H1 (cell line): Measurements from ENCODE around the gene SOS1. TPM values are rescaled to one million over a fixed set of nuclear protein-coding genes. Genes with fewer than 3 reads are reported as not detected.
A peak's percentile ranks its signal among the peaks of the same experiment; 100 is the strongest.

Source experiments
- CTCF ChIA-PET: fragments of 300-600 bp; sonication (Branson Sonifier 250); formaldehyde crosslinking; loops from one replicate; lab custom pipeline; 2021; ENCODE audit not compliant: partially characterized antibody; lab: Charles Lee
- POLR2A ChIA-PET: fragments of 300-600 bp; sonication (Branson Sonifier 250); formaldehyde crosslinking; loops from one replicate; lab custom pipeline; 2021; ENCODE audit warnings: inconsistent platforms; ENCODE audit not compliant: partially characterized antibody; lab: Charles Lee
- DNase-seq, 2 experiments: peaks; one replicate each; pipeline versions ENCODE4 v3.0.0 to v3.0.0-alpha.2; 2010 to 2022; ENCODE audit warnings: low spot score in 2 of 2, low read depth in 1 of 2, mixed read lengths in 1 of 2
- FAIRE-seq: peaks from 2 replicates; lab custom pipeline; 2011; peaks lifted over from hg19 to GRCh38; lab: Jason Lieb, UNC
- H2AFZ ChIP-seq: 2 replicates; pipeline ENCODE4 v1.8.1; 2012; ENCODE audit warnings: low read length, inconsistent platforms
- H2AK5ac ChIP-seq: 2 replicates; pipeline ENCODE4 v1.6.1; 2013; ENCODE audit warnings: low read depth, low read length
- H2BK120ac ChIP-seq: replicated peaks from 2 replicates; pipeline ENCODE3; 2013; ENCODE audit warnings: low read depth, low read length, inconsistent platforms
- H2BK12ac ChIP-seq: 2 replicates; pipeline ENCODE4 v1.6.1; 2013; ENCODE audit warnings: low read depth, low read length
- H2BK15ac ChIP-seq: 2 replicates; pipeline ENCODE4 v1.6.1; 2013; ENCODE audit warnings: low read length
- H2BK20ac ChIP-seq: 2 replicates; pipeline ENCODE4 v1.6.1; 2013; ENCODE audit warnings: low read length
- H2BK5ac ChIP-seq: 2 replicates; pipeline ENCODE4 v1.6.1; 2013; ENCODE audit warnings: low read depth, low read length
- H3K14ac ChIP-seq: 2 replicates; pipeline ENCODE4 v1.6.1; 2013; ENCODE audit warnings: inconsistent platforms; ENCODE audit not compliant: insufficient read length
- H3K18ac ChIP-seq: 2 replicates; pipeline ENCODE4 v1.6.1; 2013; ENCODE audit warnings: low read length; ENCODE audit errors: extremely low read depth
- H3K23ac ChIP-seq: 2 replicates; pipeline ENCODE4 v1.6.1; 2013; ENCODE audit warnings: inconsistent platforms; ENCODE audit not compliant: insufficient read length
- H3K23me2 ChIP-seq: 2 replicates; pipeline ENCODE4 v1.6.1; 2013; ENCODE audit warnings: low read depth, low read length
- H3K27ac ChIP-seq: 2 replicates; pipeline ENCODE4 v1.6.1; 2011; ENCODE audit warnings: low read depth, low read length, inconsistent platforms
- H3K27me3 ChIP-seq, 4 experiments: replicated peaks in 1 of 4; 1 replicate in 1 of 4; 2 replicates in 3 of 4; pipeline versions ENCODE4 v1.6.1 to v1.8.1; 2011 to 2013; ENCODE audit warnings: low read length in 3 of 4, mild to moderate bottlenecking in 3 of 4, inconsistent platforms in 2 of 4, mixed read lengths in 2 of 4, moderate library complexity in 1 of 4; ENCODE audit not compliant: control insufficient read depth in 3 of 4, insufficient read depth in 3 of 4; ENCODE audit errors: extremely low read depth in 1 of 4
- H3K36me3 ChIP-seq, 4 experiments: 2 replicates each; pipeline versions ENCODE4 v1.6.1 to v1.8.1; 2011 to 2013; ENCODE audit warnings: mild to moderate bottlenecking in 4 of 4, low read length in 3 of 4, moderate library complexity in 2 of 4, control low read depth in 1 of 4, inconsistent platforms in 1 of 4; ENCODE audit not compliant: insufficient read depth in 4 of 4, control insufficient read depth in 2 of 4
- H3K4ac ChIP-seq: replicated peaks from 2 replicates; pipeline ENCODE3; 2013; ENCODE audit warnings: low read length, low read depth, mixed read lengths, inconsistent platforms; ENCODE audit not compliant: insufficient read length
- H3K4me1 ChIP-seq, 4 experiments: replicated peaks in 1 of 4; 1 replicate in 1 of 4; 2 replicates in 3 of 4; pipeline versions ENCODE4 v1.6.1 to v1.8.1; 2011 to 2013; ENCODE audit warnings: low read length in 3 of 4, inconsistent platforms in 2 of 4, mixed read lengths in 1 of 4; ENCODE audit not compliant: insufficient read depth in 4 of 4, control insufficient read depth in 3 of 4
- H3K4me2 ChIP-seq, 2 experiments: 2 replicates each; pipeline versions ENCODE4 v1.6.1 to v1.8.1; 2011 to 2013; ENCODE audit warnings: low read depth in 2 of 2, low read length in 2 of 2, control low read depth in 1 of 2, inconsistent platforms in 1 of 2, mild to moderate bottlenecking in 1 of 2; ENCODE audit not compliant: insufficient read depth in 1 of 2
- H3K4me3 ChIP-seq, 4 experiments: fragments of 200-600, 300-600 bp in 1 of 4; sonication (generic), shearing (Covaris generic), sonication (Bioruptor Twin) in 1 of 4; 2 replicates each; pipeline versions ENCODE4 v1.5.1 to v1.8.1; 2011 to 2016; ENCODE audit warnings: low read length in 4 of 4, low read depth in 3 of 4, control low read depth in 2 of 4, inconsistent platforms in 2 of 4, mild to moderate bottlenecking in 2 of 4, mixed read lengths in 1 of 4, moderate library complexity in 1 of 4; ENCODE audit not compliant: insufficient read depth in 2 of 4; ENCODE audit errors: extremely low read depth in 1 of 4
- H3K56ac ChIP-seq: replicated peaks from 2 replicates; pipeline ENCODE3; 2013; ENCODE audit warnings: low read depth, mild to moderate bottlenecking, mixed read lengths, low read length, inconsistent platforms; ENCODE audit not compliant: insufficient read length
- H3K79me1 ChIP-seq: 2 replicates; pipeline ENCODE4 v1.6.1; 2013; ENCODE audit warnings: low read depth, low read length, control low read depth
- H3K79me2 ChIP-seq, 2 experiments: 2 replicates each; pipeline versions ENCODE4 v1.6.1 to v1.8.1; 2012 to 2013; ENCODE audit warnings: low read length in 2 of 2, mild to moderate bottlenecking in 2 of 2, inconsistent platforms in 1 of 2; ENCODE audit not compliant: insufficient read depth in 2 of 2, control insufficient read depth in 1 of 2
- H3K9ac ChIP-seq, 4 experiments: replicated peaks in 1 of 4; 1 replicate in 1 of 4; 2 replicates in 3 of 4; pipeline versions ENCODE4 v1.6.1 to v1.8.1; 2011 to 2013; ENCODE audit warnings: low read depth in 3 of 4, low read length in 3 of 4, control low read depth in 2 of 4, mild to moderate bottlenecking in 2 of 4, moderate library complexity in 2 of 4, inconsistent platforms in 1 of 4; ENCODE audit errors: extremely low read depth in 1 of 4
- H3K9me3 ChIP-seq, 2 experiments: 2 replicates each; pipeline versions ENCODE4 v1.6.1 to v1.8.1; 2012 to 2013; ENCODE audit warnings: mild to moderate bottlenecking in 2 of 2, moderate library complexity in 2 of 2, control low read depth in 1 of 2, inconsistent platforms in 1 of 2, low read depth in 1 of 2, low read length in 1 of 2, mixed read lengths in 1 of 2; ENCODE audit not compliant: insufficient read depth in 2 of 2
- H4K20me1 ChIP-seq, 2 experiments: replicated peaks in 1 of 2; 2 replicates each; pipeline versions ENCODE3 to v1.8.1; 2011 to 2013; ENCODE audit warnings: inconsistent platforms in 2 of 2, low read length in 2 of 2, mild to moderate bottlenecking in 1 of 2; ENCODE audit not compliant: insufficient read depth in 2 of 2, control insufficient read depth in 1 of 2
- H4K5ac ChIP-seq: 2 replicates; pipeline ENCODE4 v1.6.1; 2013; ENCODE audit warnings: low read length, low read depth, mixed read lengths, inconsistent platforms; ENCODE audit not compliant: insufficient read length
- H4K8ac ChIP-seq: 2 replicates; pipeline ENCODE4 v1.8.0; 2013; ENCODE audit warnings: mild to moderate bottlenecking, moderate library complexity, low read length, inconsistent platforms; ENCODE audit not compliant: insufficient read depth; ENCODE audit errors: extremely low read depth
- H4K91ac ChIP-seq: replicated peaks from 2 replicates; pipeline ENCODE3; 2013; ENCODE audit warnings: low read length, mixed read lengths, inconsistent platforms; ENCODE audit not compliant: insufficient read length
- ASH2L ChIP-seq: fragments of 200-600, 300-600 bp; sonication (generic); IDR thresholded peaks from one replicate; pipeline ENCODE4 v1.7.1; 2017; ENCODE audit warnings: low read length
- PHF8 ChIP-seq: fragments of 200-600 bp; sonication (generic); conservative IDR thresholded peaks from 2 replicates; pipeline ENCODE4 v1.7.1; 2012; ENCODE audit warnings: low read depth, mild to moderate bottlenecking, inconsistent platforms, low read length, moderate library complexity
- RAD21 ChIP-seq, 2 experiments: IDR thresholded peaks in 1 of 2; conservative IDR thresholded peaks in 1 of 2; 2 replicates each; pipeline ENCODE4 v1.6.1; 2011; ENCODE audit warnings: low read depth in 2 of 2, low read length in 2 of 2, improper control_type of control experiment in 1 of 2, inconsistent platforms in 1 of 2, mild to moderate bottlenecking in 1 of 2, moderate library complexity in 1 of 2
- WGBS, 2 experiments: shearing (Covaris generic) in 1 of 2; methylation state at CpG; one replicate each; pipeline versions ENCODE4 v1.1.6 to v1.1.7; 2013 to 2015; ENCODE audit warnings: low lambda C conversion rate in 2 of 2, mixed read lengths in 2 of 2, inconsistent platforms in 1 of 2, low coverage in 1 of 2, missing lambda C conversion rate in 1 of 2; ENCODE audit not compliant: insufficient replicate concordance in 2 of 2, insufficient coverage in 1 of 2, insufficient read length in 1 of 2; ENCODE audit errors: extremely low coverage in 1 of 2, missing lambda C conversion rate in 1 of 2; 5-methylcytosine and 5-hydroxymethylcytosine counted together
- polyA plus RNA-seq, 7 experiments: library from polyadenylated mRNA; depleted of rRNA in 3 of 7; stranded (reverse) in 5 of 7; unstranded in 2 of 7; fragments of >200 nt in 5 of 7; fragments of 200-250 nt in 2 of 7; gene quantifications; 1 replicate in 5 of 7; 2 replicates in 1 of 7; 4 replicates in 1 of 7; pipeline versions ENCODE4 v1.2.1 to v1.2.3, GENCODE V29; 2011 to 2013; ENCODE audit warnings: missing spikeins in 2 of 7, mixed read lengths in 2 of 7
- total RNA-seq: library from RNA; stranded (reverse); fragmentation: NEBNext Ultra II Directional; extraction: Animal tissue kit (Norgen Biotek cat#: 25700); gene quantifications from 2 replicates; pipeline ENCODE4 v1.2.1, GENCODE V29; 2021

SOS1 gene
- total and polyA plus RNA-seq, 2 of the 8 experiments (the other 6 are each of a cell fraction or from before 2014, with no cell fraction given) = 25.7 to 27.0 TPM

DNA sequence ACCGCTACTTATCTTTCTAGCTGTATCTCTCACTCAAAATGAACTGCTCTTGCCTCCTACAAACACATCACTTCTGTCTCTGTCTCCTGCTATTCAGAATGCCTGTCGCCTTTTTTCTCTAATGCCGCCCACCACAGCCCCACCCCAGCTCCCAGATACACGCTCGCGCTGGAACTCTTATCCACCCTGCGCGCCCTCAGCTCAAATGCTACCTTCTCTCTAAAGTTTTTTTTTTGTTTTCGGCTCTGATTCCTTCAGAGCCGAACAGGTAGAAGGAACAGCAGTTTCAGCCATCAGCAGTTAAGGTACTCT is 3.9 kb upstream of the SOS1 start:
- H3K18ac ChIP-seq = peak overlapping the region; percentile 97
- peaks cover 5 to 9% (median 7%) of the 10 kb centered on the region in 4 experiments; a peak in 6 of 7 replicates for H3K4me1 ChIP-seq
- H2BK120ac ChIP-seq = peak overlapping the region; percentile 34
- H2BK15ac ChIP-seq = no peak overlapping the region
- H4K20me1 ChIP-seq = no peaks in the 10 kb centered on the region
- H3K4me3 ChIP-seq = peak overlapping the region; percentile 67 to 85 (median 77)
- peaks cover 0 to 8% of the 10 kb centered on the region in 2 experiments; a peak in 2 of 4 replicates for H3K79me2 ChIP-seq
- no peaks in the 10 kb centered on the region for H3K9me3 ChIP-seq
- WGBS, 2 experiments = 10% methylated on average over 10 of the region's 10 CpGs; no CpG with 5 or more reads in 1 of the 2 experiments
- peaks cover 4% of the 10 kb centered on the region; the same call in 1 of the 2 replicates for H3K79me1 ChIP-seq
- H2BK5ac ChIP-seq = 0 out of 2 replicates have a peak overlapping the region, but pooled peaks have one; percentile 79
- peak overlapping the region; percentile 64 for H4K5ac ChIP-seq
- ChIA-PET POLR2A (interaction anchor here (0.6 to 2.1 kb wide), 15 partner anchors 12 to 373 kb away, joined by 3 to 8 read pairs (median 3); partner anchors contain the start of gene SRSF7), CTCF (interaction anchor here (0.6 to 4.2 kb wide), 23 partner anchors 11 to 103 kb away, joined by 3 to 35 read pairs (median 4); no protein-coding TSS in a partner anchor)
- peaks cover 13% of the 10 kb centered on the region for H3K23me2 ChIP-seq
- no peak overlapping the region for H3K23ac ChIP-seq
- peak overlapping the region; percentile 14 for H3K56ac ChIP-seq
- peak overlapping the region; percentile 81 to 85 for H3K4me2 ChIP-seq
- FAIRE-seq (no peak), DNase-seq (no peak)
- H2BK12ac ChIP-seq = peak overlapping the region; percentile 88
- H3K9ac ChIP-seq = peak overlapping the region; percentile 65 to 74 (median 72)
- no peaks in the 10 kb centered on the region for H3K27me3 ChIP-seq
- H3K27ac ChIP-seq = peak overlapping the region; percentile 69; the same call in 1 of the 2 replicates
- no peak overlapping the region for H3K14ac ChIP-seq
- no peaks in the 10 kb centered on the region for H3K36me3 ChIP-seq
- no peak overlapping the region for H2AK5ac ChIP-seq
- TF ChIP-seq RAD21 (IDR thresholded peaks at IDR 0.05 in 1 of 2, conservative IDR thresholded peaks at IDR 0.05 in 1 of 2; ENCODE audit: low read depth in 2 of 2, low read length in 2 of 2) (no peak), PHF8 (no peak), ASH2L (no peak)
- H2AFZ ChIP-seq = peak overlapping the region; percentile 96
- no peak overlapping the region for H2BK20ac ChIP-seq
- H3K4ac ChIP-seq = peak overlapping the region; percentile 47
- H4K91ac ChIP-seq = peak overlapping the region; percentile 27
- H4K8ac ChIP-seq = no peak overlapping the region
